Right renal cortex interstitium (tissue), 3 donors: ENCODE measurements around the gene PLPP1. TPM values are rescaled to one million over a fixed set of nuclear protein-coding genes. Genes with fewer than 3 reads are reported as not detected.
"Not testable (repeated sequence)": the region's sequence is repeated elsewhere in the genome, so short reads cannot be mapped to it uniquely, and the experiment has no call there.

Experiments used
- DNase-seq, 3 donors: peaks; one replicate each; pipeline ENCODE4 v3.0.0-alpha.2; 2013; ENCODE audit warnings: low read depth in 3 of 3, low spot score in 2 of 3
- polyA plus RNA-seq, 3 donors: library from polyadenylated mRNA; unstranded; fragments of 120-200 nt; gene quantifications; one replicate each; pipeline ENCODE4 v1.2.1, GENCODE V29; 2013; ENCODE audit not compliant: insufficient read length in 3 of 3

The PLPP1 gene
- polyA plus RNA-seq, 3 donors, result 81.1 to 95.3 (median 95.2) TPM

DNA sequence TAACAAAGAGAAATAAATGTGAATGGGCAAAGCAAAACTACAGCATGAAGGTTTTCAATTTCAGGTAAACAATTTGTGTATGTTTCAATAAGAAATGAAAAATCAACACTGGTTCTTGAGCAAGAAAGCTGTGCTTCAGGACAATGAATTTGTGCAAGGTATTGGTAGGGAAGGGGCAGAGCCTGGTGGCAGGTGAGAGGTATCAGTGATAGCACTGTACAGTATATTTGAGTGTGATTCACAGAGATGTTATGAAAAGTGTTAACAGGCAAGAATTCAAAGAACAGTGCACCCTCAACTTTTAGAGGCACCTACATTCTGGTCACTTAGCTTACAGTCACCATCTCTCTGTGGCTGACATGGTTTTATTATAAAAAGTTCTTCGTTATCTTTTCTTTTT lies 25.7 kb downstream of the PLPP1 start:
- no peak for DNase-seq

DNA sequence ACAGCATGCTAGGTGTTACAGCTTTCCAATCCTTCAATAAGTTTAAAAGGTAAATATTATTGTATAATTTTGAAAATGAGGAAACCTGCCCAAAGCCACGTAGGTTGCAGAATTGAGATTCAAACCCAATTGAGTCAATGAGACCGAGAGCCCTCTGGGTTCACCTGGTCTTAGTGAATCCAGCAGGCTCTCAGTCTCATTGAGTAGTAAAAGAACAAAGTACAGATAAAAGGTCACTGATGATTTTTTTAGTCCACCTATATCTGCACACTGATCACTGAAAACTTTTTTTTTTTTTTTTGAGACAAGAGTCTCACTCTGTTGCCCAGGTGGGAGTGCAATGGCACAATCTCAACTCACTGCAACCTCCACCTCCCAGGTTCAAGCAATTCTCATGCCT lies 27.2 kb downstream of the PLPP1 start:
- no peak for DNase-seq

DNA sequence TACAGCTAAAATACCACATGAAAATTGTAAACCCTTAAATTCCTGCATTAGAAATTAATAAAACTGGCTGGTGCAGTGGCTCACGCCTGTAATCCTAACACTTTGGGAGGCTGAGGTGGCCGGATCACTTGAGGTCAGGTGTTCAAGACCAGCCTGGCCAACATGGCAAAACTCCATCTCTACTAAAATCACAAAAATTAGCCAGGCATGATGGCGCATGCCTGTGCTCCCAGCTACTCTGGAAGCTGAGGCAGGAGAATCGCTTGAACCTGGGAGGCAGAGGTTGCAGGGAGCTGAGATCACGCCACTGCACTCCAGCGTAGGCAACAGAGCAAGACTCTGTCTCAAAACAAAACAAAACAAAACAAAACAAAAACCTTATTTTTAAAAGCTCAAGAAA lies 29.1 kb downstream of the PLPP1 start:
- DNase-seq, result not testable (repeated sequence)

DNA sequence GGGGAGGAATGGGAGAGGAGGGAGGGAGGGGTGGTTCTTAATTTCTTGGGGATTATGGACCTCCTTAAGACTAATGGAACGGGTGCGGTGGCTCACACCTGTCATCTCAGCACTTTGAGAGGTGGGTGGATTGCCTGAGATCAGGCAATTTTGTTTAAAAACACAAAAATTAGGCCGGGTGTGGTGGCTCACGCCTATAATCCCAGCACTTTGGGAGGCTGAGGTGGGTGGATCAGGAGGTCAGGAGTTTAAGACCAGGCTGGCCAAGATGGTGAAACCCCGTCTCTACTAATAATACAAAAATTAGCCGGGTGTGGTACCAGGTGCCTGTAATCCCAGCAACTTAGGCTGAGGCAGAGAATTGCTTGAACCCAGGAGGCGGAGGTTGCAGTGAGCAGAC lies 30.8 kb downstream of the PLPP1 start:
- not testable (repeated sequence) for DNase-seq

DNA sequence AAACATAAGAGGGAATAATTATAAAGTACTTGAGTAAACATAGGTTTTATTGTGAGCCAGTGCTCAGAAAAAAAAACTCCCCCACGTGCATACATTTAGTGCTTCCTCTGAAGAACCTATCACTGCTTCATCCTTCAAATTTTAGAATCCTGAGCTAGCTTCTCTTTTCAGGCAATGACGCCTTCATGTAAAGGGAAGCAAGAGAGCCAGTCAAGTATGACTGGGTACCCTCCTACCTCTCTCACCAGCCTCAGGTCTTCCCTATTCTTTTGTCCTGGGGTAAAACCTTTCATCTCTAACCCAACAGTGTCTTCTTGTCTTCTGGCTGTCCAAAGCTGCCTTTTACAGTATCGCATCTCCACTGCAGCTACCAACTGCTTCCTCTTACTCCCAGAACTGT lies 32.0 kb downstream of the PLPP1 start:
- no peak for DNase-seq

DNA sequence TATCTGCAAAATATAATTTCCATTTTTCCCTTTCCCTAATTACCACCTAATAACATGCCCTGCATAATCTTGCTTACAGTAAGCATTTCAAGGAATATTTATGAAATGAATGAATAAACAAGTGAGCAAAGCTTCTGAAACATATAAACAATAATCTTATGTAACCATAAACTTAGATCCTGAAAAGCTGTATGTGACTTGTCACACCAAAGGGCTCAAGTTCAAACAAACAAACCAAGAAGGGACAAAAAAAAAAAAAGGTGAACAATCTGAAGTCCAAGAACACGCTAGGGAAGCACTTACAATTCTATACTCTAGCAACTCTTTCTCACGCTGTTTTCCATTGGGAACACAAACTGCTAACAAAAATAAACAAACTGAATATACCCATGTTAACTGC lies 36.3 kb downstream of the PLPP1 start:
- no peak for DNase-seq

DNA sequence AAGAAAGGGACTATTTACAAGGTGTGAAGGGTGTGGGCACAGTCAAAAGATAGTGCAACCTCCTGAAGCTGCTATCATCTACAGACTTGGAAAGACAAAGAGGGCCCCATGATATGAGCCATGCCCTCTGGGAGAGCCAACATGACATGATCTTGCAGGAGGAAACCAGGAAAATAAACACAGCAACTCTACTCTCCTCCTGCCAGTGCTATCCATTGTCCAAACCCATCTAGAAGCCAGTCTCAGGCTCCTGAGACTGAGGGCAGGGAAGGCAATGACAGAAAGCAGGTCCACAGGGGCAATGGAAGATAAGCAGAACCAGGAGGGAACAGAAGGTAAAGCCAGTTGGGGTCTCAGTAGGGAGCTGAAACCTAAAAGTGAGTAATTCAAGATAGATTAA lies 37.1 kb downstream of the PLPP1 start:
- DNase-seq, result no peak

DNA sequence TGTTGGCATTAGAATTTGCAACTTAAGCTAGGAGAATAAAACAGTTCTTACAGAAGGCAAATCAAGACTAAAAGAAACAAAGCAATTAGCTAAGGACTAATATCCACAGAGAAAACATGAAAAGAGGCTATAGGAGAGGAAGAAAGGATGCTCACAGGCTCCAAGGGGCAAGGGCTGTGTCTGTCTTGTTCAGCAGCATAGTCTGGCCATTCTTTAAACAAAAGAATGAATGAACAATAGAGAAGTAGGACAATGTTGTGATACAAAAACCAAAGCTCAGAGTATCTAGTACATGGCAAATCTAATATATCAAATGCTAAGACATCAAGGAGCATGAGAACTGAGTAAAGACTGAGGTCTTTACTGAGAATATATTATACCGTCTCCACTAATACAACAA lies 39.5 kb downstream of the PLPP1 start:
- DNase-seq, result no peak

DNA sequence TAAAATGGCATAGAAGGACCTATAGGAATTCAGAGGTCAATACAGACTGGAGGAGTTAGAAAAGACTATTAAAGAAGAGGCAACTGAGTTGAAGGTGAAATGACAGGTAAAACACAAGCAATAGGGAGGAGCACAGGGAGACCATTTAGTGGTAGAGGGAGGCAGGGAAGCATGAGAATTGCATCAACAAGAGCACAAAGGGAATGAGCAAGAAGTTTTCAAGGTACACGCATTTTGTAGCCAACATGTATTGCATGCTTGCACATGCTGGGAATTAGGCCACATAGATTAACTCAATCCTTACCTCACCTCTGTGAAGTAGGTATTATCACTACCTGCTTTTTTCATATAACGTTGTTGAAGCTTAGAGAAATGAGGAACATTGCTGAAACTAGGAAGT lies 42.3 kb downstream of the PLPP1 start:
- DNase-seq, result no peak

DNA sequence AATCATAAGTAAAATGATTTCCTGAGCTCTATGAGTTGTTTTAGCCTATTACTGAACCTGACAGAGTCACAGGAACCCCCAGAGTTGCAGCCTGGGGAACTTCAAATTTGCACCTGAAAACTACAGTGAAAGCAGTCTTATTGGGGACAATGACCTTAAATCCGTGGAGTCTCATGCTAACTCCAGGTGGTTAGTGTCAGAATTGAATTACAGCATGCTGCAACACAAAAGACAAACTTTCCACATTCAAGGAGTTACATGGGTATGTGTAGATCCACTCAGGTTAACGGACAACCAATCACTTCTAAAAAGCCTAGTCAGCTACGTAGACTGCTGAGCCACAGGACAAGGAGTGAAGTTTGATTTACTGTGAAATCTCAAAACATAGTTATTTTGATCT lies 49.7 kb downstream of the PLPP1 start:
- no peak for DNase-seq

DNA sequence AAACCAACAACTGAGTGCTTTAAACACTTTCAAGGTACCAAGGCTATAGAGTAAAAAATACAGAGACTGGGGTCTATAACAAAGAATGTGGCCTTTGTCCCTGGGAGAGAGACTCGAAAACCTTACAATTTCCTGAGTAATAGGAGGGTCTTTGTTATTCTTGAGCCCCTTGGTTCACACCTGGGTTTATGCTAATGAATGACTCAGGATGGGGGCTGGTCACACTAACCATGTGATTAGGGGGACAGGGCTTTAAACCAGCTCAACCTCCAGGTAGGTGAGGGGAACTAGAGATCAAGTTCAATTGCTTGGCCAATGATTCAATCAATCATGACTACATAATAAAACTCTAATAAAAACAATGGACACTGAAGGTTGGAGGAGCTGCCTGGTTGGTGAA lies 50.2 kb downstream of the PLPP1 start:
- no peak for DNase-seq

DNA sequence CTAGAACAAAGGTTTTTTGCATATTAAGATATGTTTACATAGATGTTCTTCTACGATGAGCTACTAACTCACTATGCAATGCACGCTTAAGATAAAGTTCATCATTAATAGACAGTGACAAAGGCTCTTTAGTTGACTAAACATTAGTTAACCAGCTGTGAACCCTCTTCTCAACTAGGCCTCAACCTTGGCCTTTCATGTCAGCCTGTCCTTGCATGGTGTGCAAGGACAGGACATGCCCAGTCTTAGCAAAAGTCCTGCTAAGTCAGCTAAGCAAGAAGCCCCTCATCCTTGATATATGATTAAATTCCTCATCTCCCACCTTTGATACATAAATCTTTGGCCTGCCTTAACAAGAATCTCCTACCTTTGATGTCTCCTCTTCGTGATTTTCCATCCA lies 50.9 kb downstream of the PLPP1 start:
- DNase-seq, result no peak

DNA sequence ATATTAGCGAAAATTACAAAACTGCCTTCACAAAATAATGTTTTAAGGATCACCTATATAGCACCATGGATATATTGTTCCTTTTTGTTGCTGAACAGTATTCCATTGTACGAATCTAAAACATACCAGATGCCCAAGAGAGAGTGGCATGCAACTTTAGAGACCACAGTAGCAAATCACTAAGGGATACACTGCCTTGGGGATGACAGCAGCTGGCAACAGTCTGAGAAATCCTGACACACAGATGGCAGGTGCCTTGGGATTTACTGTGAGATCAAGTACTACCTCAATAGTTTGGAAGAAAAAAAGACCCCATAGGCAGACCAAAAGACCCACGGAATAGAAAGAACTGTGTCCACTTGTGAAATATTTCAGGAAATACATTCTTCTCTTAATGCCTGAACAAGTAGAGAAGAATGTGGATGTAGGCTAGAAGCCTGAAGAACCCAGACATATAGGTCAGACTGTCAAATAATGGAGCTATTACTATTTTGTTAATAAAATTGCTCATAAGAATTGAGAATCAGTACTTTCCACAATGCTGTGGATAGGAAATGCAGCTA lies 53.4 kb downstream of the PLPP1 start:
- DNase-seq, result no peak

DNA sequence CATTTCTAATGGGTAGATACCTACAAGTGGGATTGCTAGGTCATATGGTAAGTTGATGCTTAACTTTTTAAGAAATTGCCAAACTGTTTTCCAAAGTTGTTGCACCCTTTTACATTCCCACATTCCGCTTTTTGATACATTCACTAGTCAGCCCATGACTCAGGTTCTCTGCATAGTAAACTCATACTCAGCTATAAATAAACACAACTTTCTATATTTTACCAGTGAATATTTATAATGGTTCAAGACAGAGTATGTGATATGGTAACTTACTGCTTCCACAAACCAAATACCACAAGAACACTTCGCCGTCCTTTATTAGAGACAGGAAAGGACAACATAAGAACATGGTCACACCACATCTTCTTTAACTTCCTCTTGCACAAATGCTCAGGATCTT lies 54.0 kb downstream of the PLPP1 start:
- no peak for DNase-seq

DNA sequence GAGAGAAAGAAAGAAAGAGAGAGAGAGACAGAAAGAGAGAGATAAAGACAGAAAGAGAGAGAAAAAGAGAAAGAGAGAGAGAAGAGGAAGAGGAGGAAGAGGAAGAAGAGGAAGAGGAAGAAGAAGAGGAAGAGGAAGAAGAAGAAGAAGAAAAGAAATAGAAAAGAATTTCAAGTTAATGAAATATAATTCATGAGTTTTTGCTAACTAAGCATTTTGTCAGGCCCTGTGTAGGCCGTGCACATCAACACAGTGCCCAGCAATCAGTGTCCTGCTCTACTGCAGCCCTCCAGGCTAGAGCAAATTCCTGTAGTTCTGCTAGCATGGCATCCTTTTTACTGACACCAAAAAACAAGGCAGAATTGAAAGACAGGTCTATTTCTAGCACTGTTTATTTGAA lies 62.1 kb downstream of the PLPP1 start:
- no peak for DNase-seq

DNA sequence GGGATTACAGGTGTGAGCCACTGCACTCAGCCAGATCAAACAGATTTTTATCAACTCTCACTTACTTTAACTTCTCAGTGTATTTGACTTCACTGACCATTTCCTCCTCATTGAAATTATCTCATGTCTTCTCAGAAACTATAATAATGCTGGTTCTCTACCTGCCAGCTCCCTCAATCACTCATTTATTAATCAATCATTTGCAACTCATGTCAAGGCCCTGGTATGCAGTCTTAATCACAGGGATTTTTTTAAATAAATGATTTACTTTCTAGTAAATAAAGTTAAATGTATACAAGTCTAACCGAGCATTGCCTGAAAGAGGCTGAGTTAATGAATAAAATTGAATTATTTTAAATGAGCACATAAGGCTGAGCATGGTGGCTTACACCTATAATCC lies 63.3 kb downstream of the PLPP1 start:
- no peak for DNase-seq

DNA sequence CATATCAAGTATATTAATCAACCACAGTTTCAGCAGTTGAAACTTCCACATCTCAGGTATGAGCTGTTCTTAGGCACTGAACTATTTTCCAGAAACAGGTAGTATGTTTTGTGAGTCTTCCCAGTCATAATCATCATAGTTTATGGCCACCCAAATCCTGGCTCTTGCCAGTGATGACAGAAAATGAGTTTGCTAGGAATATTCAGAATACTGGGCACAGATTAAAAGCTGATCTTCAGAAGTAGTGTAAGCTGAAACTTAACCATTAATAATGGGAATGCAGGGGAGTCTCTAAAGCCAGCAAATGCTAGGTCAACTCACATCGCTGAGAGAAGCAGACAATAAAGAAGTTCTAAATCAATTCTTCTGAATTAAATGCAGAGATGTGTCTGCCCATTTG lies 64.5 kb downstream of the PLPP1 start:
- no peak for DNase-seq

DNA sequence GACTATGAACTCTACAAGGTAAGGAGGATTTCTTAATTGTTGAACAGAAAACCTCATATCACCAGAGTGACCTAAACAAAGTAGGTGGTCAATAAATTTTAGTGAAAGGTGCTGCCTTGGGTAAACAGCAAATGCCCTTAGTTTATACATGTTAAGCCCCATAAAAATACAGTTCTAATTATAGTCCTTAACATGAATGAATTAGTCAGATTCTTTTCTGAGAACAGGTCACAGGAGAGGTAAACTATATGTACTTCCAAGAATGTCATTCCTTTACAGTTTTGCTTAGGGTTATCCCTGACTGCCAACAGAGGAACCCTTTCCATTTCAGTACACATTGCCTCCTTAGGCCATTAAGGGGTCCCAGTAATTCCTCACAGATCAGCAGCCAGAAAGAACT lies 64.9 kb downstream of the PLPP1 start:
- DNase-seq, result no peak

DNA sequence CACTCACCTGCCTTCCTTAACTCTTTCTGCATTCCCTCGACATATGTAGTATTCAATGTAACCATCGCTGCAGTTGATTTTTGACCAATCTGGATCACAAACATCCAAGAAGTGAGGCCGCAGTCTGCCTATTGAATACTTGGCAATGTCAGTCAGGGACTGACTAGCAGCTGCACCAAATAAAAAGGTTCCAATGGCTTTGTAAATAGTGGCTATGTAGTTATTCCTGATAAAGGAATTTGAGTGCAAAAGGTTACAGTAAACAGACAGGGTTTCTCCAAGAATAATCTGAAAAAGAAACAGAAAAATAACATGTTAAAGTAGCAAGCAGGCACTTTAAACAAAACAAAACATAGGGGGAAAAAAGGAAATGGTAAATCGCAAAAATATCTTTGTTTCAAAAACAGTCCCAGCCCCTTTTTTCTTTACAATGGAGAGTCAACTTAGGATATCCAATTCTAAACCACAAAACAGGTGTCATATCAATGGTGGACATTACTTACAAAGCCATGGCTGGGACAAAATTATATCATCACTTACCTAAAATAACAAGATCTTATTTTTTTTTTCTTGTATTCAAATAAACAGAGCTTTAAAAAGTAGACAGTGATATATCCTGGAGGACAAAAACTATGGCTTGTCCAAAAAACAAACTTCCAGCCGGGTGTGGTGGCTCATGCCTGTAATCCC lies 66.8 kb downstream of the PLPP1 start:
- DNase-seq, result no peak

DNA sequence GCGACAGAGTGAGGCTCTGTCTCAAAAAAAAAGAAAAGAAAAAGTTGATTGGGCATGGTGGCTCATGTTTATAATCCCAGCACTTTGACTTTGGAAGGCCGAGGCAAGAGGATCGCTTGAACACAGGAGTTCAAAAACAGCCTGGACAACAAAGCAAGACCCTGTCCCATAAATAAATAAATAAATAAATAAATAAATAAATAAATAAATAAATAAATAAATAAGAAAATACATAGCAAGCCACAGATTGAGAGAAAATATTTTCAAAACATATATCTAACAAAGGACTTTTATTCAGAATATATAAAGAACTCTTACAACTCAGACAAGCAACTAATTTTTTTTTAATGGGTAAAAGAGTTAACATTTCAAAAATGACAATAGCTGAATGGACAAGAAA lies 71.2 kb downstream of the PLPP1 start:
- DNase-seq, result no peak

DNA sequence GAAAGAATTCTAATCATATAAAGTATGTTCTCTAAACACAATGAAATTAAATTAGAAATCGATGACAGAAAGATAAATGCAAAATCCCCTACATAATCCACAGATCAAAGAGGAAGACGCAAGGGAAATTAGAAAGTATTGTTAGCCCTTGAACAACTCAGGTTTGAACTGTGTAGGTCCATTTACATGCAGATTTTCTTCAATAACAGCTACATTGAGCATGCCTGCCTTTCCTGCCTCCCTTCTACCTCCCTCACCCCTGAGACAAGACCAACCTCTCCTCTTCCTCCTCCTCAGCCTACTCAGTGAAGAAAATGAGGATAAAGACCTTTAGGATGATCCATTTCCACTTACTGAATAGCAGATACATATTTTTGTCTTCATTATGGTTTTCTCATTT lies 75.2 kb downstream of the PLPP1 start:
- DNase-seq, result no peak

DNA sequence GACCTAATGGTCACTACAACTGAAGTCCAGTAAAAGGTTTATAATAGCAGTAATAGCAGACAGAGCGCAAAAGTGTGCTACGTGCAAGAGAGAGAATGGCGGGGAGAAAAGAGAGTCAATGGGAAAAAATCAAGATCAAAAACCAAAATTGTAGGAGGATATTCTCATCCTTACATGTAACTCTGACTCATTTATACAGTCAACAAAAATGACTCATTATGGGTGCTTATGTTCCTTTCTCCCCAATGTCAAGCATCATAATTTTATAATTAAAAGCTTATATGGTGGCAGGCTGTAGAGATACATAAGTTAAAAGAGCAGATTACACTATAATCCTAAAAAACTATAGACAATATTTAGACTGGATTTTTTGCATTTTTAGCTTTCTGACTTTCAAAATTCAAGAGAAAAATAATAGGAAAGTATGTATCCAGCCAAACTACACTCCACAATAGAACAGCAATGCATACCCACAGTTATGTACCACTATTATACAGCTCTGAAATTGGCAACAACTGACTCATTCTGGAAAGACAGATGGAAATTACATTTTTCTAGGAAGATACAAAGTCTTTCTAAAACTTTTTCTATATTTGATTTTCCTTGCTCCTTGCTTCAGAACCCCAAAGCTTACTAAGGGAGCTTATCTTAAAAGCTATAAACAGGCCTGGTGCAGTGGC lies 78.4 kb downstream of the PLPP1 start:
- DNase-seq, result no peak
